Heart right ventricle (tissue), 16 donors: ENCODE results near the gene SYT4. TPM values are rescaled to one million over a fixed set of nuclear protein-coding genes. Genes with fewer than 3 reads are reported as not detected.
"Not testable (repeated sequence)": the region's sequence is repeated elsewhere in the genome, so short reads cannot be mapped to it uniquely, and the experiment has no call there.

Experiments used
- ATAC-seq, 8 donors: fragments of 200-7000 bp; cut with Tn5 transposase; one replicate each; pipeline ENCODE4 v1.9.1; 2020; ENCODE audit warnings: mild to moderate bottlenecking in 8 of 8, moderate library complexity in 8 of 8, moderate number of reproducible peaks in 1 of 8
- DNase-seq, 2 donors: peaks; one replicate each; pipeline ENCODE4 v3.0.0-alpha.2; 2020
- H3K27ac ChIP-seq, 10 donors: fragments of 200-600 bp; sonication (generic) in 2 of 10; one replicate each; pipeline versions ENCODE4 v1.5.0 to v1.8.0; 2020 to 2022; ENCODE audit warnings: mild to moderate bottlenecking in 3 of 10
- H3K27me3 ChIP-seq, 7 donors: fragments of 200-600 bp; one replicate each; pipeline ENCODE4 v1.8.0; 2021 to 2022; ENCODE audit warnings: mild to moderate bottlenecking in 2 of 7
- H3K36me3 ChIP-seq, 9 donors: fragments of 200-600 bp; sonication (generic) in 1 of 9; one replicate each; pipeline versions ENCODE4 v1.5.0 to v1.8.0; 2020 to 2022; ENCODE audit warnings: mild to moderate bottlenecking in 2 of 9
- H3K4me1 ChIP-seq, 9 donors: fragments of 200-600 bp; sonication (generic) in 1 of 9; one replicate each; pipeline versions ENCODE4 v1.5.0 to v1.8.0; 2020 to 2022; ENCODE audit warnings: mild to moderate bottlenecking in 4 of 9
- H3K4me3 ChIP-seq, 10 donors: fragments of 200-600 bp; sonication (generic) in 2 of 10; one replicate each; pipeline versions ENCODE4 v1.5.0 to v1.8.0; 2020 to 2022; ENCODE audit warnings: mild to moderate bottlenecking in 7 of 10, moderate library complexity in 2 of 10
- H3K9me3 ChIP-seq, 11 donors: fragments of 200-600 bp in 10 of 11; sonication (generic) in 2 of 11; one replicate each; pipeline versions ENCODE4 v1.5.0 to v1.8.0; 2013 to 2022; ENCODE audit warnings: mild to moderate bottlenecking in 2 of 11, control low read depth in 1 of 11, moderate library complexity in 1 of 11
- CTCF ChIP-seq, 9 donors: fragments of 200-600 bp; sonication (generic) in 2 of 9; IDR thresholded peaks; one replicate each; pipeline versions ENCODE4 v1.5.0 to v1.8.0; 2021 to 2022; ENCODE audit warnings: antibody characterized with exemption in 9 of 9, mild to moderate bottlenecking in 5 of 9, moderate library complexity in 1 of 9
- WGBS, 2 donors: extraction: QIAGEN DNeasy Blood & Tissue Kit; methylation state at CpG; one replicate each; pipeline ENCODE4 v1.1.7; 2013; ENCODE audit warnings: inconsistent platforms in 1 of 2; 5-methylcytosine and 5-hydroxymethylcytosine counted together
- intact Hi-C, 10 donors: fragments of 100-400 bp; cut with DNase I; formaldehyde crosslinking; loops; one replicate each; pipeline versions ENCODE4 v1.11.1 to v1.14.2; 2022
- polyA plus RNA-seq, 2 donors: library from polyadenylated mRNA; stranded (reverse); fragments of 200-250 nt; gene quantifications; one replicate each; pipeline ENCODE4 v1.2.3, GENCODE V29; 2013
- total RNA-seq, 10 donors: library from RNA; stranded (reverse); fragmentation: NEBNext Ultra II Directional in 3 of 10; extraction: Animal tissue kit (Norgen Biotek cat#: 25700) in 3 of 10; gene quantifications; one replicate each; pipeline versions ENCODE4 v1.2.1 to v1.2.4, GENCODE V29; 2021 to 2023
- donor health status: Arrhythmogenic right ventricular cardiomyopathy.
- donor health status: ischemic (EF 13 %, LVEDD 7.1; RV severe dilation, severe dysfunction).
- donor health status: healthy with polysubstance abuse.
- donor health status: DM: no; HTN: yes; CAD: no.
- donor health status: DM: no; HTN: no; CAD: no.
- donor health status: ischemic (EF 25% LVEDD 6.9; RV normal size, moderate dysfunction).
- donor health status: ischemic (EF 25% LVEDD 5.7; RV mildly dilated, moderate dysfunction).
- donor health status: healthy.
- donor health status: DM: yes; HTN: yes; CAD: no.
- donor health status: Ischemic cardiomyopathy.
- donor health status: ischemic (EF 35%, LVEDD 5.7; RV mildly dilated, moderate dysfunction).
- donor health status: nonischemic (EF 11% LVEDD 7.7; RV severe dilation, severe dysfunction).
- donor health status: DM: yes; HTN: yes; CAD: no.
- donor health status: PGD.
- donor health status: ischemic (EF 29% LVEDD 5.4; RV normal size, mild dysfunction).
- donor health status: nonischemic (EF 23%, LVEDD 6.1; RV moderate dilation, normal function).

SYT4 gene
- total and polyA plus RNA-seq, 12 donors = 1.1 TPM; not detected in 11

DNA sequence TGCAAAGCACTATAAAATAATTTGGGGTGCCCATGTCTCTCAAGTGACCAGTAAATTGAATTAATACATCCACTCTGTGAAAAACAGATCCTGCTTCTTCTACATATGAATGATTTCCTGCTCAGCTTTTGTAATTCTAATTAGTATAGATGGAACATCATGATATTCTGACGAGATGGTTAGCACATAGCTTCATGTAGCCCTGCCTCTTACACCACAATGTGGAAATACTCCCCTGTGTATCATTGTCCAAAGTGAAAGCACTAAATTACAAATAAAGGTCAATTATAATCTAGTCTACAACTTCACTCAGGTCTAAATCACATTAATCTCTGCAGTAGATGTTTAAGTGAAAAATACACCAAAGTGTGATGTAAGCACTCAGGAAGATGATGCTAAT is 32.9 kb upstream of the SYT4 start:
- H3K36me3 ChIP-seq = no peaks in the 10 kb centered on the region
- no peak overlapping the region for H3K27ac ChIP-seq
- DNase-seq = no peak
- TF ChIP-seq CTCF (IDR thresholded peaks at IDR 0.05) = no peak
- no peak overlapping the region for H3K4me3 ChIP-seq
- no peak for ATAC-seq
- intact Hi-C loops = no loop called here
- no peaks in the 10 kb centered on the region for H3K4me1 ChIP-seq
- 45 to 46% methylated on average over 1 of the region's 1 CpG for WGBS, 2 donors
- no peaks in the 10 kb centered on the region for H3K27me3 ChIP-seq
- no peaks in the 10 kb centered on the region for H3K9me3 ChIP-seq

GRCh38 chr18:43303376-43303775 is 26.1 kb upstream of the SYT4 start:
- Histone ChIP-seq H3K36me3 (no peaks in the 10 kb centered on the region), H3K27ac (no peak overlapping the region), H3K4me3 (no peak overlapping the region), H3K4me1 (no peaks in the 10 kb centered on the region), H3K27me3 (no peaks in the 10 kb centered on the region), H3K9me3 (no peaks in the 10 kb centered on the region)
- DNase-seq = no peak
- intact Hi-C loops = no loop called here
- TF ChIP-seq CTCF (IDR thresholded peaks at IDR 0.05) = no peak
- no peak for ATAC-seq
- WGBS, 2 donors = 64 to 75% methylated on average over 2 of the region's 2 CpGs

- H3K36me3 ChIP-seq, H3K4me3 ChIP-seq, H3K27me3 ChIP-seq, H3K4me1 ChIP-seq, H3K27ac ChIP-seq, H3K9me3 ChIP-seq, intact Hi-C loops, DNase-seq, ATAC-seq: not testable (repeated sequence)
- WGBS, 2 donors = 85 to 87% methylated on average over 11 of the region's 11 CpGs
Measured at GRCh38 chr18:43286187-43286586, 8.9 kb upstream of the SYT4 start.

DNA sequence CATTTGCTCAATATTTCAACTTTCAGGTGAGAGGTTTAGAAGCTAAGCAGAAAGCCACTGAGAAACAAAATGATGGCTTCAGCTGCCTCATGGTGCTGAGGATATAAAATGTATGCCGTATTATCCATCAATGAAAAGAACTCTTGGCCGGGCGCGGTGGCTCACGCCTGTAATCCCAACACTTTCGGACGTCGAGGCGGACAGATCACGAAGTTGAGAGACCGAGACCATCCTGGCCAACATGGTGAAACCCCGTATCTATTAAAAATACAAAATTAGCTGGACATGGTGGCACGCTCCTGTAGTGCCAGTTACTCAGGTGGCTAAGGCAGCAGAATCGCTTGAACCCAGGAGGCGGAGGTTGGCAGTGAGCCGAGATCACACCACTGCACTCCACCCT is 6.0 kb upstream of the SYT4 start:
- 91 to 95% methylated on average over 16 of the region's 16 CpGs for WGBS, 2 donors
- H3K27me3 ChIP-seq = peaks cover 0 to 13% (median 3%) of the 10 kb centered on the region in 7 donors
- no peaks in the 10 kb centered on the region for H3K4me1 ChIP-seq
- H3K4me3 ChIP-seq = no peak overlapping the region
- DNase-seq (no peak), ATAC-seq (no peak)
- H3K9me3 ChIP-seq = no peaks in the 10 kb centered on the region
- intact Hi-C loops = no loop called here
- H3K27ac ChIP-seq = no peak overlapping the region
- no peaks in the 10 kb centered on the region for H3K36me3 ChIP-seq
- no peak for TF ChIP-seq CTCF (IDR thresholded peaks at IDR 0.05)

GRCh38 chr18:43279015-43279744 is 1.9 kb upstream of the SYT4 start:
- intact Hi-C loops = loop anchor here in 4 of 10 donors (5.0 to 10.0 kb wide), 4 partner anchors 684 to 1167 kb away; no protein-coding TSS in a partner anchor
- no peaks in the 10 kb centered on the region for H3K9me3 ChIP-seq
- H3K36me3 ChIP-seq = no peaks in the 10 kb centered on the region
- peaks cover 0 to 23% (median 8%) of the 10 kb centered on the region in 7 donors for H3K27me3 ChIP-seq
- H3K27ac ChIP-seq = no peak overlapping the region
- no peak for TF ChIP-seq CTCF (IDR thresholded peaks at IDR 0.05)
- 4 to 6% methylated on average over 6 of the region's 6 CpGs for WGBS, 2 donors
- no peak for ATAC-seq
- H3K4me1 ChIP-seq = no peaks in the 10 kb centered on the region
- no peak overlapping the region for H3K4me3 ChIP-seq
- no peak for DNase-seq
